GM12875 (cell line): ENCODE measurements around the gene ARRB1.

ENCODE experiments used
- H3K4me3 ChIP-seq: one replicate; pipeline ENCODE4 v1.5.1; 2011; ENCODE audit warnings: low read depth, low read length, control low read depth
- CTCF ChIP-seq: IDR thresholded peaks from 2 replicates; pipeline ENCODE4 v1.5.1; 2011; ENCODE audit warnings: low read depth, mild to moderate bottlenecking, control low read depth, inconsistent platforms, low read length, moderate library complexity, borderline replicate concordance; ENCODE audit not compliant: insufficient read depth

The ARRB1 gene

GRCh38 chr11:75351541-75351790, at the start of gene ARRB1:
ARRB1 (minus strand) TSS chr11:75351661; CDS start chr11:75351607, 54 bp downstream.
- no peak for TF ChIP-seq CTCF
- H3K4me3 ChIP-seq = peak within 1 kb of the TSS; percentile 53

- no peak for TF ChIP-seq CTCF
- H3K4me3 ChIP-seq = peak overlapping the region; percentile 96
These were observed 48.8 kb upstream of the ARRB1 start for GRCh38 chr11:75400146-75400865.

GRCh38 chr11:75399344-75400145, 48.1 kb upstream of the ARRB1 start, which contains the start of gene RPS3:
RPS3 (plus strand) TSS chr11:75399518; CDS start chr11:75399548, 30 bp downstream.
- peak; percentile 9; the same call in 1 of the 2 replicates for TF ChIP-seq CTCF

GRCh38 chr11:75398906-75399305, 47.4 kb upstream of the ARRB1 start:
- no peak overlapping the region for H3K4me3 ChIP-seq
- TF ChIP-seq CTCF = no peak

More at GRCh38 chr11:75399344-75400145, 48.1 kb upstream of the ARRB1 start, which contains the start of gene RPS3:
- H3K4me3 ChIP-seq = peak within 1 kb of the TSS; percentile 96

GRCh38 chr11:75394085-75394840, 42.8 kb upstream of the ARRB1 start:
- TF ChIP-seq CTCF = no peak
- no peak overlapping the region for H3K4me3 ChIP-seq

- no peak overlapping the region for H3K4me3 ChIP-seq
- TF ChIP-seq CTCF = no peak
These were observed 38.5 kb upstream of the ARRB1 start for GRCh38 chr11:75389925-75390324.

GRCh38 chr11:75389276-75389605, 37.8 kb upstream of the ARRB1 start:
- TF ChIP-seq CTCF = no peak

More at GRCh38 chr11:75389276-75389605, 37.8 kb upstream of the ARRB1 start:
- no peak overlapping the region for H3K4me3 ChIP-seq
